Smooth muscle cell (in vitro differentiated cells): Measurements from ENCODE around the gene NMT2. TPM values are rescaled to one million over a fixed set of nuclear protein-coding genes. Genes with fewer than 3 reads are reported as not detected.

Experiments used
- DNase-seq: peaks from one replicate; lab custom pipeline; 2025; ENCODE audit not compliant: unreplicated experiment; lab: John Stamatoyannopoulos, UW
- H2AFZ ChIP-seq: fragments of 200-600 bp; sonication (generic); 2 replicates; pipeline ENCODE4 v1.6.0; 2016; ENCODE audit warnings: antibody characterized with exemption, low read depth, mild to moderate bottlenecking
- H3F3A ChIP-seq: fragments of 200-600 bp; sonication (generic); 2 replicates; pipeline ENCODE4 v1.6.0; 2017; ENCODE audit warnings: antibody characterized with exemption, low read depth
- H3K27ac ChIP-seq: fragments of 200-600 bp; sonication (generic); 2 replicates; pipeline ENCODE4 v1.5.1; 2016; ENCODE audit warnings: low read depth, mild to moderate bottlenecking
- H3K27me3 ChIP-seq: fragments of 200-600 bp; sonication (generic); 2 replicates; pipeline ENCODE4 v1.6.1; 2016; ENCODE audit warnings: low read depth, mild to moderate bottlenecking
- H3K36me3 ChIP-seq: fragments of 200-600 bp; sonication (generic); 2 replicates; pipeline ENCODE4 v1.5.1; 2016; ENCODE audit warnings: low read depth
- H3K4me1 ChIP-seq: fragments of 200-600 bp; sonication (generic); 2 replicates; pipeline ENCODE4 v1.5.1; 2016; ENCODE audit warnings: low read depth
- H3K4me2 ChIP-seq: fragments of 200-600 bp; sonication (generic); 2 replicates; pipeline ENCODE4 v1.6.0; 2016; ENCODE audit warnings: mild to moderate bottlenecking
- H3K4me3 ChIP-seq: fragments of 200-600 bp; sonication (generic); 2 replicates; pipeline ENCODE4 v1.5.1; 2016; ENCODE audit warnings: mild to moderate bottlenecking
- H3K79me2 ChIP-seq: fragments of 200-600 bp; sonication (generic); 2 replicates; pipeline ENCODE4 v1.6.0; 2016; ENCODE audit warnings: low read depth, mild to moderate bottlenecking
- H3K9ac ChIP-seq: fragments of 200-600 bp; sonication (generic); 2 replicates; pipeline ENCODE4 v1.6.0; 2016; ENCODE audit warnings: low read depth
- H3K9me3 ChIP-seq: fragments of 200-600 bp; sonication (generic); replicated peaks from 2 replicates; pipeline ENCODE4 v1.5.1; 2016; ENCODE audit warnings: low read depth
- H4K20me1 ChIP-seq: fragments of 200-600 bp; sonication (generic); 2 replicates; pipeline ENCODE4 v1.6.0; 2016; ENCODE audit warnings: low read depth
- whole genome bisulfite sequencing: methylation state at CpG from one replicate; pipeline ENCODE4 v1.1.7; 2016; ENCODE audit warnings: low lambda C conversion rate; 5-methylcytosine and 5-hydroxymethylcytosine counted together
- polyA plus RNA-seq: library from polyadenylated mRNA; unstranded; fragments of >200 nt; fragmentation: Nextera tagmentation; extraction: Ambion mirVana; gene quantifications from 2 replicates; pipeline ENCODE4 v1.2.1, GENCODE V29; 2016
- total RNA-seq: library from RNA; depleted of rRNA; stranded (reverse); fragments of >200 nt; gene quantifications from 2 replicates; pipeline ENCODE4 v1.2.3, GENCODE V29; 2014
- TF ChIP-seq, protein P1 (sequence below): fragments of 200-600 bp; sonication (generic); IDR thresholded peaks from 2 replicates; pipeline ENCODE4 v1.5.1; 2017; ENCODE audit warnings: borderline replicate concordance, mild to moderate bottlenecking, antibody characterized with exemption; ENCODE audit not compliant: insufficient read depth, poor library complexity, severe bottlenecking

NMT2 gene
- total and polyA plus RNA-seq, 2 experiments from 2014 or later = 9.4 to 9.5 TPM

- H3K79me2 ChIP-seq = peaks cover 2% of the 10 kb centered on the region
- H3K9ac ChIP-seq = no peak overlapping the region
- no peak overlapping the region for H3K4me2 ChIP-seq
- no peak overlapping the region for H3K4me3 ChIP-seq
- DNase-seq = no peak
- H3F3A ChIP-seq = no peaks in the 10 kb centered on the region
- H4K20me1 ChIP-seq = peaks cover 14% of the 10 kb centered on the region
- H3K9me3 ChIP-seq = no peaks in the 10 kb centered on the region
- H3K27ac ChIP-seq = no peak overlapping the region
- TF ChIP-seq, protein P1, sequence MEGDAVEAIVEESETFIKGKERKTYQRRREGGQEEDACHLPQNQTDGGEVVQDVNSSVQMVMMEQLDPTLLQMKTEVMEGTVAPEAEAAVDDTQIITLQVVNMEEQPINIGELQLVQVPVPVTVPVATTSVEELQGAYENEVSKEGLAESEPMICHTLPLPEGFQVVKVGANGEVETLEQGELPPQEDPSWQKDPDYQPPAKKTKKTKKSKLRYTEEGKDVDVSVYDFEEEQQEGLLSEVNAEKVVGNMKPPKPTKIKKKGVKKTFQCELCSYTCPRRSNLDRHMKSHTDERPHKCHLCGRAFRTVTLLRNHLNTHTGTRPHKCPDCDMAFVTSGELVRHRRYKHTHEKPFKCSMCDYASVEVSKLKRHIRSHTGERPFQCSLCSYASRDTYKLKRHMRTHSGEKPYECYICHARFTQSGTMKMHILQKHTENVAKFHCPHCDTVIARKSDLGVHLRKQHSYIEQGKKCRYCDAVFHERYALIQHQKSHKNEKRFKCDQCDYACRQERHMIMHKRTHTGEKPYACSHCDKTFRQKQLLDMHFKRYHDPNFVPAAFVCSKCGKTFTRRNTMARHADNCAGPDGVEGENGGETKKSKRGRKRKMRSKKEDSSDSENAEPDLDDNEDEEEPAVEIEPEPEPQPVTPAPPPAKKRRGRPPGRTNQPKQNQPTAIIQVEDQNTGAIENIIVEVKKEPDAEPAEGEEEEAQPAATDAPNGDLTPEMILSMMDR = no peak
- H2AFZ ChIP-seq = no peak overlapping the region
- H3K4me1 ChIP-seq = no peaks in the 10 kb centered on the region
- H3K27me3 ChIP-seq = no peaks in the 10 kb centered on the region
- no peaks in the 10 kb centered on the region for H3K36me3 ChIP-seq
Measured at GRCh38 chr10:15152556-15152955, 15.9 kb downstream of the NMT2 start.

- 96% methylated on average over 7 of the region's 7 CpGs for WGBS
- Histone ChIP-seq H2AFZ (no peak overlapping the region), H3K4me3 (no peak overlapping the region), H3K9ac (no peak overlapping the region), H4K20me1 (peaks cover 26% of the 10 kb centered on the region), H3F3A (no peaks in the 10 kb centered on the region), H3K79me2 (peaks cover 2% of the 10 kb centered on the region), H3K27me3 (no peaks in the 10 kb centered on the region), H3K36me3 (no peaks in the 10 kb centered on the region), H3K4me1 (no peaks in the 10 kb centered on the region), H3K9me3 (no peaks in the 10 kb centered on the region), H3K27ac (no peak overlapping the region), H3K4me2 (no peak overlapping the region)
- TF ChIP-seq, protein P1 = no peak
- DNase-seq = no peak
Measured at GRCh38 chr10:15150563-15150962, 17.9 kb downstream of the NMT2 start.

DNA sequence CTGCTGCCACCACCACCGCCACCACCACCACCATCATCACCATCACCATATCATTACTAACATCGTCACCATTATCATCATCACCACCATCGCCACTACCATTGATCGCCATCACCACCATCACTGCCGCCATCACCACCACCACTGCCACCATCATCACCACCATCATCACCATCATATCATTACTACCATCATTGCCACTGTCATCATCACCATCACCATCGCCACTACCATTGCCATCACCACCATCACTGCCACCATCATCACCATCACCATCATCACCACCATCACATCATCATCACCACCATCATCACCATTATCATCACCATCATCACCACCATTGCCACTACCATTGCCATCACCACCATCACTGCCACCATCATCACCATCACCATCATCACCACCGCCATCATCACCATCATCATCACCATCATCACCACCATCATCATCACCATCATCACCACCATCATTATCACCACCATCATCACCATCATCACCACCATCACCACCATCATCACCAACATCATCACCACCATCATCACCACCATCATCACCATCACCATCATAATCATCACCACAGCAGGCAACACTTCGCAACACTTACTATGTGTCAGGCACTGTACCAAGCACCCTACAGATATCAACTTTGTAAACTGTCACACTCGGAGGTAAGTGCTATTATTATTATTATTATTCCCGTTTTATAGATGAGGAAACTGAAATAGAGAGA, 19.3 kb downstream of the NMT2 start:
- TF ChIP-seq, protein P1 = no peak
- peaks cover 3% of the 10 kb centered on the region for H3K79me2 ChIP-seq
- no peak overlapping the region for H3K9ac ChIP-seq
- H3K27me3 ChIP-seq = no peaks in the 10 kb centered on the region
- no peaks in the 10 kb centered on the region for H3K9me3 ChIP-seq
- H2AFZ ChIP-seq = no peak overlapping the region
- no peaks in the 10 kb centered on the region for H3K4me1 ChIP-seq
- no peaks in the 10 kb centered on the region for H3F3A ChIP-seq
- no peak overlapping the region for H3K4me3 ChIP-seq
- no peak for DNase-seq
- H4K20me1 ChIP-seq = peaks cover 31% of the 10 kb centered on the region
- H3K27ac ChIP-seq = no peak overlapping the region
- no peaks in the 10 kb centered on the region for H3K36me3 ChIP-seq
- H3K4me2 ChIP-seq = no peak overlapping the region
- WGBS = 88% methylated on average over 10 of the region's 10 CpGs

DNA sequence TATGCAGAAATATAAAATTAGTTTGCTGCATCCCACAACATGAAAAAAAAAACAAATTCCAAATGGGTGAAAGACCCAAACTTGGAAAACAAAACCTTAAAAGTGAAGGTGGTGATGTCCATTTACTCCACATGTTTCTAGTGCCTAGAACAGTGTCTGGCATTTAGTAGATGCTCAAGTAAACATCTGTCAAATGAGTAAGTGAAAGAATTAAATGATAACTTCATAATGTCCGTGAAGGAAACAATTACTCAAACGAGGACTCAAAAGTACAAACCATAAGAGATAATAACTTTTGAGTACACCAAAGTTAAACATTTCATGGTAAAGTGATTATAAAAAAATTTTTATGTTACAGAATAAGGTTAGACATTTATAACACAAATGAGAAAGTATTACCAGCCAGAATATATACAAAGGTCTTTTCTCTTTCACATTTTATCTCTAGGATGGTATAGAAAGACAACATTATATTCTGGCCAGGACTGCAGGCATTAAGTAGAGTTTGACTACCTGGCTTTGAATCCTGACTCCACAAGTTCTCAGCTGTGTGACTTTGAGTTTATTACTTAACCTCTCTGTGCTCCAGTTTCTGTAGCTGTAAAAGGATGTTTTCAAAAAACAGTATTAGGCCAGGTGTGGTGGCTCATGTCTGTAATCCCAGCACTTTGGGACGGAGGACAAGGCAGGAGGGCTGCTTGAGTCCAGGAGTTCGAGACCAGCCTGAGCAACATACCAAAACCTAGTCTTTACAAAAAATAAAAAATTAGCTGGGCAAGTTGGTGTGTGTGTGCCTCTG, 20.7 kb downstream of the NMT2 start:
- Histone ChIP-seq H3K79me2 (peaks cover 14% of the 10 kb centered on the region), H2AFZ (no peak overlapping the region), H4K20me1 (peaks cover 30% of the 10 kb centered on the region), H3K4me2 (no peak overlapping the region), H3K27ac (no peak overlapping the region), H3F3A (no peaks in the 10 kb centered on the region), H3K27me3 (no peaks in the 10 kb centered on the region), H3K4me3 (no peak overlapping the region), H3K4me1 (no peaks in the 10 kb centered on the region), H3K9me3 (no peaks in the 10 kb centered on the region), H3K36me3 (no peaks in the 10 kb centered on the region), H3K9ac (no peak overlapping the region)
- 87% methylated on average over 4 of the region's 4 CpGs for WGBS
- DNase-seq = no peak
- TF ChIP-seq, protein P1 = no peak
